HG03342 (cell line): ENCODE results near the gene SLC29A2.
"Not testable (repeated sequence)": the region's sequence is repeated elsewhere in the genome, so short reads cannot be mapped to it uniquely, and the experiment has no call there.

ENCODE experiments used
- ATAC-seq: cut with Tn5 transposase; IDR thresholded peaks from one replicate; pipeline ENCODE4 v1.9.1; 2021; ENCODE audit warnings: mild to moderate bottlenecking, moderate library complexity; ENCODE audit not compliant: unreplicated experiment

Gene SLC29A2

DNA sequence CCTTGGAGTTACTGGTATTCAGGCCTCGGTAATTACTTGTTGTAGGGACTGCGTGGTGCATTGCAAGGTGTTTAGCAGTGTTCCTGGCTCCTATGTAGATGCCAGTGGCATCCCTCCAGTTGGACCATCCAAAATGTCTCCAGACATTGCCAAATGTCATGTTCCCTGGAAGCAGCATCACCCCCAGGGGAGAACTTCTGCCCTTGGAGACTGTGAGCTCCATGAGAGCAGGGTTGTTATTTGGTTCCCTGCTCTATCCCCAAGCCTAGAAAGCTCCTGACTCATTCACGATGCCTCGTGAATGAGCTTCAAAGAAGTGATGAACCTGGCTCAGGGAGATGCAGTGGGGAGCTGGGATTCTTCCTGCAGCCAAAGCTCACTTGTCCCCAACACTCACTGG, 50.0 kb downstream of the SLC29A2 start:
- no peak for ATAC-seq

DNA sequence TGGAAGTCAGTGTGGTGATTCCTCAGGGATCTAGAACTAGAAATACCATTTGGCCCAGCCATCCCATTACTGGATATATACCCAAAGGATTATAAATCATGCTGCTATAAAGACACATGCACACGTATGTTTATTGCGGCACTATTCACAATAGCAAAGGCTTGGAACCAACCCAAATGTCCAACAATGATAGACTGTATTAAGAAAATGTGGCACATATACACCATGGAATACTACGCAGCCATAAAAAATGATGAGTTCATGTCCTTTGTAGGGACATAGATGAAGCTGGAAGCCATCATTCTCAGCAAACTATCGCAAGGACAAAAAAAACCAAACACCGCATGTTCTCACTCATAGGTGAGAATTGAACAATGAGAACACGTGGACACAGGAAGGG, 50.8 kb downstream of the SLC29A2 start:
- not testable (repeated sequence) for ATAC-seq

DNA sequence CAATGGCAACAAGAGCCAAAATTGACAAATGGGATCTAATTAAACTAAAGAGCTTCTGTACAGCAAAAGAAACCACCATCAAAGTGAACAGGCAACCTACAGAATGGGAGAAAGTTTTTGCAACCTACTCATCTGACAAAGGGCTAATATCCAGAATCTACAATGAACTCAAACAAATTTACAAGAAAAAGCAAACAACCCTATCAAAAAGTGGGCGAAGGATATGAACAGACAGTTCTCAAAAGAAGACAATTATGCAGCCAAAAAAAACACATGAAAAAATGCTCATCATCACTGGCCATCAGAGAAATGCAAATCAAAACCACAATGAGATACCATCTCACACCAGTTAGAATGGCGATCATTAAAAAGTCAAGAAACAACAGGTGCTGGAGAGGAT, 51.3 kb downstream of the SLC29A2 start:
- not testable (repeated sequence) for ATAC-seq

DNA sequence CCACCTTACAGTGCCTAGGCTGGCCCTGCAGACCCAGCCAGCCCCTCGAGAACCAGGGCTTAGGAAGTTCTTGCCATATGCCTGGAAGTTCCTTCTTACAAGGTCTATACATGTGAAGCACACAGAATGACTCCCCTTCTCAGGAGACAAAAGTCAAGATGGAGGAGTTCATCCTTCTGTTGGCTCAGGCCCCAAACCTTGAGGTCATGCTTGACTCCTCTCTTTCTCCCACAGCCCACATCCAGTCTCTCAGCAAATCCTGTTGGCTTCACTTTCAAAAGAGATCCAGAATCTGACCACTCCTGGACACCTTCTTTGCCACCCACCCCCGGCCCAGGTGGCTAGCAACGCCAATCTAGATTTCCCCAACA, 53.0 kb downstream of the SLC29A2 start:
- no peak for ATAC-seq

DNA sequence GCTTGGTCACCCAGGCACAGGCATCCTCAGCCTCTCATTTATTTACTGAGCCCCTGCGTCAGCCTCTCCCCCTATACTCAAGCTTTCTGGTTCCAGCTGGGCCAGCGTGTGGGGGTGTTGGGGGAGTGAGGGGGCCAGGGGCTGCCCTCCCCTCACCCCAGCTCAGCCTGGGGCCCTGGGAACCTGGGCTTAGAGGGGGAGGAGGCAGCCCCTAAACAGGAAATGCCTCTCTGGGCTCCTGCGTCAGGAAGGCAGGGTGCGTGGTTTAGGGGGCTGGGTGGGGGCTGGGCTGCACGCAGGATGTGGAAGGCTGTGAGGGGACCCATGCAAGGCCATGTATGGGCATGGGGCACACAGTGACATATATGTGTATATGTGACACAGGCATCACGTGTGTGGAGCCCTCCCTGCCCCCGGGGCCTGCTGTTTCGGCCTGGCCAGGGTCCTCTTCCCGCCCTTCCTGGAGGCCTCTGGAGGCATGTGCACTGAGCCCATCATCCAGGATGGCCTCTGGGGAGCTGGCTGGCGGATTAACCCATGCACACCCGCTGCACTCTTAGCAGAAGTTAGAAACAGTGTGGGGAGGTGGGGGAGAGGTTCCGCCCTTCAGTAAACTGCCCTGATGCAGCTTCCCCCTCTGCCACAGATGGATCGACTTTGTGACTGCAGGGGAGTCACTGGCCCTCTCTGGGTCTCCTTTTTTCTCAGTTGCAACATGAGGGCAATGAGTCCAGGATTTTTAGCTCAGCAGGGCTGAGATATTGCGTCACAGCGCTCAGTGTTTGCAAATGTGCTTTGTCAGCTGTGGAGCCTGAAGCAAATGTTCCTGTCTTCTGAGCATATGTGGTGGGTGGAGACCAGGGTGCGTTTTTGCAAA, 53.6 kb downstream of the SLC29A2 start:
- ATAC-seq = no peak

DNA sequence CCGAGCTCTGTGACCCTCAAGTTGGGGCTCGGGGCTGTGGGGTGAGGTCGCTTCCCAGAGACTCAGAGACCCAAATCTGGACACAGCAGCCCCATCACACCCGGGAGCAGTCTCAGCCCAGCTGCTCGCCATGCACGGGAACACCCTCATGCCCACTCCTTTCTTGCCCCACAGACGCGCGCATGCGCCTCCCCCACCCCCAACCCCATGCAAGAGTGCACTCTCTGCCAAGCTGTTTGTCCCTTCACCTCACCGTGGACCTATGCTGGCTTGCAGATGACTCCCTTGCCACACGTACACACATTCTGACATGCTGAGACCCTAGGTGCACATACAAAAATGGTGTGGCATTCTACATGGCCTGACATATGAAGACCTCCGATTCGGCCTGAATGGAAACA, 54.2 kb downstream of the SLC29A2 start:
- ATAC-seq = no peak

DNA sequence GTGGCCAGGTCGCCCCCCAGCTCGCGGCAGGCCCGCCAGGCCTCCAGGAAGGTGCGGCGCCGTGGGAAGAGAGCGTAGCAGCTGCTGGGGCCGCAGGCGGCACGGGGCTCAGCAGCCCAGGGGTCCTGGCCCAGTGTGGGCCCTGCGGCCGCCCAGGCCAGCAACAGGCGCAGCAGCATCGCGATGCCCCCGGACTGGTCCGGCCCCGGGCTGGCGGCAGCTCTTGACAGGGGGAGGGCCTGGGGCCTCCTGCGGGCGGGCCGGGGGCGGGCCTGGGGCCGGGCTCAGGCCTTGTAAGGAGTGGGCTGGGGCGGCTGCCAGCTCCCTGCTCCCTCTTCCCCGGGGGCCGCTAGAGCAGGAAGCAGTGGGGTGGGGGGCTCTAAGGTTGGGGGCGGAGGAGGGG, 54.7 kb downstream of the SLC29A2 start, which contains the start of gene CD248:
CD248 (minus strand) TSS at position 196 of the 403 bp plus-strand sequence; CDS start at position 179, 17 bp downstream.
- no peak for ATAC-seq

DNA sequence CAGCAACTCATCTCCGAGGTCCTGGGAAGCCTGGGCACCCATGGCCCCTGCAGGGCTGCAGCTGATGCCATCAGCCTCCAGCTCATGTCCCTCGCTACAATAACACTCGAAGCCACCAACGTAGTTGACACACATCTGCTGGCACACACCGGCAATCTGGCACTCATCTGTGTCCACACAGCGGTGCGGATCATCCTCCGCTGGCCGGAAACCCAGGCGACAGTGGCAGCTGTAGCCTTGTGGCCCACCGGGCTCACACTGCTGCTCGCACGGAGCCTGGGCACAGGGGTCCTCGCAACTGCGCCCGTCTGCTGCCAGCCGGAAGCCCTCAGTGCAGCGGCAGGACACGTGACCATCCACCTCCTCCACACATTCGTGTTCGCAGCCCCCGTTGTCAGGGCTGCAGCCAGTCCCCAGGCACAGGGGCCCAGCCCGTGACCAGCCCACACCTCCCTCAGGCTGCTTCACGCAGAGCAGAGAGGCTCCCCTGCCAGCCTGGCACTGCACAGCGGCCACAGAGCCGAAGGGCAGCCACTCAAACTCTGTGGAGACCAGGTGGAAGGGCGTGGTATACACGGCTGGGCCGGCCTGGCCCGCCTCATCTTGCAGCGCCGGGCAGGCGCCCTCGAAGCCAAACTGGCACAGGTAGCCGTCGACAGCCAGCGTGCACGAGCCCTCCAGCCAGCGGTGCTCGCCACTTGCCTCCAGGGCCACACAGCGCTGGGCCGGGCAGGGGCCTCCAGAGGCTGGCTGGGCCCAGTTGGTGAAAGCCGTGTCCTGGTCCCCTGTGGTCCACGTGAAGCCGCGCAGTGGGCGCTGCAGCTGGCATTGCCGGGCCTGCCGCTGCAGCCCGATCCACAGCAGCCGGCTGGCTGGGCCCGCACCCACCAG, 55.4 kb downstream of the SLC29A2 start:
- ATAC-seq = no peak

DNA sequence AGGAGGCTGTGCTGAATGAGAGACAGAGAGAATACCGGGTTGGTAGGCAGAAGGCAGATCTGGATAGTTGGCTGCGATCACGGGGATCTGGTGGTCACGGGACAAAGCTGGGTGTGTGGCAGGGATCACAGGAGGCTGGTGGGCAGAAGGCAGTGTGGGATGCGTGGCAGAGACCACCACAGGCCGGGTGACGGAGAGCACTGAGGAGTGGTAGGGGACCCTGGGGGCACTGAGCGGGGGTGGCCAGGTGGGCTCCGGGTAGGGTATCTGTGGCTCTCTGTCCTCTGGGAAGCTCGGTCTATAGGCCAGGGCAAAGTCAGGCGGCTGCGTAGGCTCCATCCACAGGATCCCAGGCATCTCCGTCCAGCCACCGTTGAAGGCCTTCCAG, 56.1 kb downstream of the SLC29A2 start:
- no peak for ATAC-seq

DNA sequence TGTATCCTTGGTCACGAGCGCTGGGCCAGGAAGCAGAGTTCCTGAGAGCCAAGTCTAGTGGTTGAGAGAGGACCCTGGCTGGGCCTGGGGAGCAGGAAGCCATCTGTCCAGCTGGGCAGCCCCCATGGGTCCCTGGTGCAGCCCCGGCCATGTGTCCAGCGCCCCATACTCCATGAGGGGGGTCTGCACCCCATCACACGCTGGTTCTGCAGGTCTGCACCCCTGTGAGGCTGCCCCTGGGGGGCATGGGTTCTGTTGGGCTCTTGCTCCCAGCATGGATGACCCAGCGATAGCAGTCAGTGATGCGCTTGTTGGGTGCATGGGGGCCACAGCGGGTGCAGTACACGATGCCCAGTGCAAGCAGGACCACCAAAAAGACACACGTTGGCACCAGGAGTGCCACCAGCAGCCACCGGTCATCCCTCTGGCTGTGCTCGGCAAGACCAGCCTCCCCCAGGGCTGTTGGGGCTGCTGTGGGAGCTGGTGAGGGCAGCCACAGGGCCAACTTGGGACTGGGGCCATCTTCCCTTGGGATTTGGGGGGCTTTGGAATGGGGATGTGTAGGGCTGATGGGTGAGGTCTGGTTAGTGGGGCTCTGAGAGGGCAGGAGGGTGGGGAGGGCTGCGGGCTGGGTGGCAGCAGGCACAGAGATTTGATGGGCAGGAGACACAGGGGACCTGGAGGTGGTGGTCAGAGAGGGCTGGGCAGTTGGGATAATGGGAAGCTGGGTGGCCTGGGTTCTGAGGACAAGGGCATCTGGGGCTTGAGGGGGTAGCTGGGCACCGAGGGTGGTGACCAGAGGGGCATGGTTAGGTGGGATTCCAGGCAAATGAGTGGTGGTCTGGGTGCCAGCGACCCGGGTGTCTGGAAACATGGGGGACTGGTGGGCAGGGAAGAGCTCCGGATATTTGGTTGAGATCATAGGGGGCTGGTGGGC, 56.7 kb downstream of the SLC29A2 start:
- no peak for ATAC-seq

DNA sequence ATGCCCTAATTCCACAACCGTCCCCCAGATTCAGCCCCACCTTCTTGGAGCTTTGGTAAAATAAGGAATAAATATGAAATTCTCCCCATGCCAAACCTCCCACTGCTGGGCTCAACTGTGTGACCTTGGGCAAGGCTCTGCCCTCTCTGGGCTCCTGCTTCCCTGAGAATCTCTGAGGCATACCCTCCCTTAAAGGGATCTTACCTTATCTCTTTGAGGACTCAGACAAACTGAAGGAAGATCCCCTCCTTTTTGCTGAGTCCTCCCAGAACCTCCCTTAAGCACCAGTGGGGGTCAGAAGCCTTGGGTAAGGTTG, 57.4 kb downstream of the SLC29A2 start:
- no peak for ATAC-seq

DNA sequence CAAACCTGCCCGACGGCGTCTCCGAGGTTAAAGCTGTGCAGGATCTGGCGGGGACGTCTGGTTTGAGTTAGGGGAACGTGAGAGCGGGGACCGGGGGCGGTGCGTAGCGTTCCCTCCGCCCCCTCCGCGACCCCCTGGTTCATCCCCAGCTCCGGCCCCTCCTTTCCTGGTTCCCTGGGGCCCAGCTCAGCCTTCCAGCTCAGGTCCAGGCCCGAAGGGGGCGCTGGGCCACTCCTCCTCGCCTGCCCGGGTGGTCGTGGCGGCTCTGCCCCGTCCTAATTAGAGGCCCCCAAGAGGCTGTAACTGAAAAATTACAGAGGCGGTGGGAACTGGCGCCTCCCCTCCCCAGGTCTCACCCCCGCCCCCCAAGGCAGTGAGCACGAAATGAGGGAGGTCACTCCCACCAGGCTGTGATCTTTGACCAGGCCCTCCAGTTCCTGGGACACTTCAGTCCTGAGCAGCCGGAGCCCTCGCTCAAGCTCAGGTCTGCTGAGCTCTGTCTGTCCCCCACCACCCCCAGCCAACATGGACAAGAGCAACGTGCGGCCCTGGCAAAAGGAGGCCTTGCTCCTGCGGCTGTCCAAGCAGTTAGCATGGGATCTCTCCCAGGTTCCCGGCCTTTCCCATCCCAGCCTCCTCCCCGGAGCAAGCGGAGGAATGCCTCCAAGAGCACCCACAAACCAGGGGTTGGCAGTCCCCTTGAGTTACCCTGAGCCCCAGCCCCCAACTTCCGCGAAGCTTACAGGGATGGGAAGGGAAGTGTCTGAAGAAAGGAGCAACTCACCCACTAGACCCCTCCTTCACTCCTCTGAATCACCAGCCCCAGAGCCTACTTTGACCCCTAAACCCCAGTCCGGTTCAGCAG, 58.0 kb downstream of the SLC29A2 start:
- ATAC-seq = no peak

DNA sequence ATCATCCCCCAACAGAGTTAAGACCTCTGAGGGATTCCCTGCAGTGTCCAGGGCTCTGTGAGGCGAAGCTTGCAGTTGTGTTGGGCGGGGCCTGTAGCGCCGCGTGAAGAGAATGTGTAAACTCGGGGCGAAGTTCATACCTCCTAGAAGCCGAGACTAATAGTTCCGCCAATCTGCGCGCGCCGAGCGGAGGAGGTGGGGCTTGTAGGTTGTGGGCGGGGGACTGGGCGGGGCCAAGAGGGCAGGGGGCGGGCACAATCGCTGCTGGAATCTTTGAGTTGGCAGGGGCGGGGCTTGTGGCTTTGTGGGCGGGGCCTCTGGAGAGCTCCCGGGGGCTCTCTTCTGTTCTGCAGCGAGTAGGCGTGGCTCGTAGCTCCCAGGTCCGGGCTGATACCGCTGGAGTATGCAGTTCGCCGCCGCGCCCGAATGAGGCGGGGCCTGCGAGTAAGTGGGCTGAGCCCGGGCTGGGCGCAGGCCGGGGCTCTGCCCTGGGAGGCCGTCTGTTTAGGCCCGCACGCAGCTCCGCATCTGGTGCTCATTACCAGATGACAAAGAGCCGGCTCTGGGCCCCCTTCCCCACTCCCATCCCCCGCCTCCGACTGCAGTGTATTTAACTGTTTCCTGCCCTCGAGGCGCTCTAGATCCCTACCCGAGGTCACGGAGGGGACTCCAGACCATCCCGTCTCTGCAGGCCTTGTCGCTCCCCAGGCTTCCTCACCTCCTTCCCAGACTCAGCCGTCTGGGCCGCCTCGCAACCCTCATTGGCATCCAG, 58.8 kb downstream of the SLC29A2 start:
- peak; percentile 72 for ATAC-seq
